Mesodermal cell (in vitro differentiated cells): Measurements from ENCODE around the gene TMEM134.

Source experiments
- H3K27ac ChIP-seq: 2 replicates; pipeline ENCODE4 v1.7.0; 2013; ENCODE audit warnings: mild to moderate bottlenecking, low read depth, low read length, moderate library complexity; ENCODE audit not compliant: severe bottlenecking
- H3K36me3 ChIP-seq: 2 replicates; pipeline ENCODE4 v1.7.1; 2013; ENCODE audit warnings: mild to moderate bottlenecking, low read length, moderate library complexity; ENCODE audit not compliant: control insufficient read depth, insufficient read depth
- H3K4me1 ChIP-seq: one replicate; pipeline ENCODE4 v1.7.1; 2013; ENCODE audit warnings: mild to moderate bottlenecking, low read length; ENCODE audit not compliant: insufficient read depth, control insufficient read depth, poor library complexity, severe bottlenecking
- H3K4me3 ChIP-seq: 2 replicates; pipeline ENCODE4 v1.7.0; 2013; ENCODE audit warnings: low read length, control low read depth, mild to moderate bottlenecking; ENCODE audit not compliant: insufficient read depth, poor library complexity, severe bottlenecking; ENCODE audit errors: extremely low read depth
- H3K9me3 ChIP-seq: 2 replicates; pipeline ENCODE4 v1.7.1; 2013; ENCODE audit warnings: mild to moderate bottlenecking, low read length, moderate library complexity; ENCODE audit not compliant: control insufficient read depth
- WGBS, 2 experiments: methylation state at CpG; one replicate each; pipeline ENCODE4 v1.1.5; 2013; ENCODE audit warnings: missing lambda C conversion rate in 2 of 2; ENCODE audit not compliant: insufficient coverage in 2 of 2; 5-methylcytosine and 5-hydroxymethylcytosine counted together

TMEM134 gene

GRCh38 chr11:67506426-67507051 is 37.5 kb upstream of the TMEM134 start:
- Histone ChIP-seq H3K36me3 (peaks cover 13% of the 10 kb centered on the region), H3K27ac (no peak overlapping the region), H3K4me1 (peaks cover 24% of the 10 kb centered on the region), H3K4me3 (peak overlapping the region; percentile 64), H3K9me3 (no peaks in the 10 kb centered on the region)
- 93% methylated on average over 5 to 12 of the region's 16 CpGs for WGBS, 2 experiments

GRCh38 chr11:67505605-67506396 is 36.8 kb upstream of the TMEM134 start:
- WGBS, 2 experiments, result 41% methylated on average over 8 to 16 of the region's 17 CpGs
- Histone ChIP-seq H3K4me3 (peak overlapping the region; percentile 81), H3K27ac (peak overlapping the region; percentile 73), H3K4me1 (peaks cover 24% of the 10 kb centered on the region), H3K9me3 (no peaks in the 10 kb centered on the region), H3K36me3 (peaks cover 20% of the 10 kb centered on the region)

DNA sequence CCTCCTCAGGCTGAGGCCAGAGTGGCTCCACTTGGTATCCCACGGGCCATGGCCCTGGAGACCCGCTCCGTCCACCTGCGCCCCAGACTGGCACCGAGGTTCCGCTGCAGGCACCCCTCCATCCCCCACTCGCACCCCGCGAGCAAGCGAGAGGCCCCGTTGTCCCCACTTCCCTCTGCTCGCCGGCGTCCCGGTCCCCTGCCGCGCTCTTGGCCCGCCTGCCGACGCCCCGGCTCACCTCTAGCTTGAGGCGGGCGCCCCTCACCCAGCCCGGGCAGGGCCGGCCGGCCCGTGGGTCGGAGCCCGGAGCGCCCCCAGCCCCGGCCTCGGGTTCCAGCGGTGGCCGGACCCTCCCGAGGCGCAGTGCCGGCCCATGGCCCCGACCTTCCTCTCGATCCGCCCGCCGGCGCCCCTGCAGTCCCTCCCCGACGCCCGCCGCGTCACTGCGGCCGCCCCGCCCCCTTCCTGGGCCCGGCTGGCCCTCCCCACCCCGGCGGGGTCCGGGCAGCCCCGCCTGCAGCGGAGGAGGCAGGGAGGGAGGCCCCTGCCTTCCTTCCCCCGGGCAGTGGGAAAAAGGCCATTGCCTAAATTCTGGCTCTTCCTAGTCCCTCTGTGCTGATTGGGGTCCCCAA is 36.0 kb upstream of the TMEM134 start, which contains the start of gene PITPNM1:
Gene PITPNM1 (minus strand): TSS at position 414 of the 632 bp plus-strand sequence. CDS start 1,183 bp downstream, outside the sequence.
- H3K9me3 ChIP-seq, result no peaks in the 10 kb centered on the region
- peaks cover 24% of the 10 kb centered on the region for H3K4me1 ChIP-seq
- peak within 1 kb of the TSS; percentile 81 for H3K4me3 ChIP-seq
- WGBS, 2 experiments, result 0% methylated on average over 31 to 55 of the region's 58 CpGs
- peak within 1 kb of the TSS; percentile 73 for H3K27ac ChIP-seq
- peaks cover 27% of the 10 kb centered on the region for H3K36me3 ChIP-seq

DNA sequence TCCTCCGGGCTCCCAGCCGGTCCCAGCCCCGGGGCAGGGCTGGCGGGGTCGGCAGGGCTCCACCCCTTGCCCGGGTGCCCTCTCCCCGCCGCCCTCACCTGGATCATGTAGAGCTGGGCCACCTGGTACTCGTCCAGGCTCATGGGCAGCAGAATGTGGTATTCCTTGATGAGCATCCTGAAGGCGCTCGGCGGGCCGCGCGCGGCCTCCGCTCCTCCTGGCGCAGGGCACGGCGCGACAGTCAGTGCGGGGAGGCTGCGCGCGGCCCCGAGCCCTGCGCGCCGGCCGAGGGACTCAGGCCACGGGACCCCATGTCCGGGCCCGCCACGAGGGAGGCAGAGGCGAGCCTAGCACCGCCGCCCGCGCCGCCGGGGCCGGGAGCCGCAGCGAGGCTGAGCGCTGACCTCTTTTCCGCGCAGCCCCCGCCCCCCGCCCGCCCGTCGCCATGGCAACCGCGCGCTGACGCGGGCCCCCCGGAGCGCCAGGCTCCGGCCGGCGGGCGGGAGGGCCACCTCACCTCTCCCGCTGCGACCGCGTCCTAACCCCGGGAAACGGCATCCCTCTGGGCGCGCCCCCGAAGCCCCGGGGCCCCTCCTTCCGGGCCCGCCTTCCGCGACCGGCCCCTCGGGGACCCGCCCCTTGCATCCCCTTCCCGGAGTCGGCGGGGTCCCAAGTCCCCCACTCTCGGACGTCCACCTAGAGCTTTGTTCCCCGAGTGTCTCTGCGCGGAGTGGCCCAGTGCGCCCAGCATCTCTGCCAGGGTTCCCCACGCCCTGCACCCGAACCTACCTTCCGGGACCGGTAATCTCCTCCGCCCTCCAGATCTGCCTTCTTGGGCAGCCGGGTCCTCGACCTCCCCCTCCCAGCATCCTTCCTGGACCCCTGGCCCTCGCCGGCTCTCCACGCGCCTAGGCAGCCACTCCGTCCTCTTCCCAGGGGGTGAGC is 35.2 kb upstream of the TMEM134 start:
- peak overlapping the region; percentile 57 for H3K27ac ChIP-seq
- peak overlapping the region; percentile 81 for H3K4me3 ChIP-seq
- no peaks in the 10 kb centered on the region for H3K9me3 ChIP-seq
- H3K36me3 ChIP-seq, result peaks cover 34% of the 10 kb centered on the region
- WGBS, 2 experiments, result 1% methylated on average over 52 to 95 of the region's 101 CpGs
- peaks cover 24% of the 10 kb centered on the region for H3K4me1 ChIP-seq

- WGBS, 2 experiments, result 80 to 84% methylated on average over 13 of the region's 19 CpGs
- Histone ChIP-seq H3K4me1 (peaks cover 24% of the 10 kb centered on the region), H3K9me3 (no peaks in the 10 kb centered on the region), H3K36me3 (peaks cover 35% of the 10 kb centered on the region), H3K4me3 (peak overlapping the region; percentile 81), H3K27ac (no peak overlapping the region)
Measured at GRCh38 chr11:67503119-67504004, 34.3 kb upstream of the TMEM134 start.

DNA sequence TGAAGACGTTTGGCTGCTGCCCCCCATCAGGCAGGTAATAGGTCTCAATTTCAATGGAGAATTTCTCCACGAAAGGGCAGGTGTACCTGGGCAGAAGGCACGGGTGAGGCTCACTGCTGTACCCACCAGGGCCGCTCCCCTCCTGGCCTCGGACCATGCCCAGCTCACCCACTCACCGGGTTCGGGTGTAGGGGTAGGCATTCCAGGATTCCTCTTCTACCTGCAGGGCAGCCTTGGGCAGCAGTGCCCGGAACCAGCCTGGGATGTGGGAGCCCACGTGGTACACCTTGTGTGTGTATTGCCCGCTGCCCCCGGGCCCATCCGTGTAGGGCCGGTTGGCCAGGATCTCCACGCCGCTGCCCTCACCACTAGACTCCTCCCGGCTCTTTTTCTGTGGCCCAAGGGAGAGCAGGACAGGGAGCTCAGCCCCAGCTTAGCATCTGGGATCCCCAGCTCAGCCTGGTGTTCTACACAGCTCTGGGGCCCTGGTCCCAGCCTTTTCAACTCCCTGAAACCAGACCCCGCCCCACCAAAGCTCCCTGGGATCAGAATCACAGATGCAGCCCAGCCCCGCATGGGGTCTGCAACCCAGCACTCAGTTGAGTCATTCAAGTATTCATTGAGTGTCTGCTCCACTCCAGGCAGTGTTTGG is 33.4 kb upstream of the TMEM134 start:
- Histone ChIP-seq H3K9me3 (no peaks in the 10 kb centered on the region), H3K4me1 (peaks cover 24% of the 10 kb centered on the region), H3K4me3 (no peak overlapping the region), H3K36me3 (peaks cover 45% of the 10 kb centered on the region), H3K27ac (no peak overlapping the region)
- WGBS, 2 experiments, result 94 to 96% methylated on average over 17 of the region's 18 CpGs

DNA sequence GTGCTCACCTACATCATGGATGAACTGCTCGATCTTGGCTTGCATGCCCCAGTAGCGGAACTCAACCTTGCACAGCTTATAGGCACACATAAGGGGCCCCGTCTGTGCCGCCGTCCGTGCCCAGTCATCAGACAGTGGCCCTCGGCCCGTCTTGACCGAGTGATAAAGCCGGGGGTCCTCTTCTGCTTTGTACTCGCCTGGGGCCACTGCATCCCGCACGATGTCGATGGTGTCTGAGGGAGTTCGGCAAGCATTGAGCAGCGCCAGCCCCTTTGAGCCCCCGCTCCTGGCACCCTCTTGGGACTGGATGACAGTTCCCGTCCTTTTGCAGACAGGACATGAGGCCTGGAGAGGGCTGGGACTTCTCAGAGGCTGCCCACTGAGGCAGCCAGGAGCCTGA is 32.8 kb upstream of the TMEM134 start:
- Histone ChIP-seq H3K4me3 (no peak overlapping the region), H3K27ac (no peak overlapping the region), H3K36me3 (peaks cover 50% of the 10 kb centered on the region), H3K9me3 (no peaks in the 10 kb centered on the region), H3K4me1 (peaks cover 20% of the 10 kb centered on the region)
- WGBS, 2 experiments, result 97 to 98% methylated on average over 16 to 18 of the region's 18 CpGs

GRCh38 chr11:67500831-67501715 is 32.0 kb upstream of the TMEM134 start:
- H3K9me3 ChIP-seq, result no peaks in the 10 kb centered on the region
- WGBS, 2 experiments, result 89 to 98% methylated on average over 6 to 7 of the region's 9 CpGs
- H3K4me1 ChIP-seq, result peaks cover 14% of the 10 kb centered on the region
- H3K27ac ChIP-seq, result no peak overlapping the region
- H3K36me3 ChIP-seq, result peaks cover 53% of the 10 kb centered on the region
- H3K4me3 ChIP-seq, result no peak overlapping the region

- no peak overlapping the region for H3K27ac ChIP-seq
- H3K4me3 ChIP-seq, result no peak overlapping the region
- H3K9me3 ChIP-seq, result no peaks in the 10 kb centered on the region
- no CpG with 5 or more reads among the region's 1 CpG for WGBS, 2 experiments
- H3K4me1 ChIP-seq, result peaks cover 9% of the 10 kb centered on the region
- peaks cover 59% of the 10 kb centered on the region for H3K36me3 ChIP-seq
Measured at GRCh38 chr11:67500484-67500821, 31.4 kb upstream of the TMEM134 start.
